WERI-Rb-1 (cell line): ENCODE results near the gene SDCCAG8.

ENCODE experiments used
- DNase-seq: peaks from one replicate; pipeline ENCODE4 v3.0.0-alpha.2; 2020
- H3K27ac ChIP-seq: fragments of 250-450 bp; sonication (Bioruptor Pico); 2 replicates; pipeline ENCODE4 v1.5.1; 2020; ENCODE audit warnings: mild to moderate bottlenecking, moderate library complexity
- H3K27me3 ChIP-seq: fragments of 250-450 bp; sonication (Bioruptor Pico); 2 replicates; pipeline ENCODE4 v1.5.1; 2021; ENCODE audit warnings: mild to moderate bottlenecking, low read depth, moderate library complexity; ENCODE audit not compliant: insufficient read depth, severe bottlenecking
- H3K36me3 ChIP-seq: fragments of 250-450 bp; sonication (Bioruptor Pico); 2 replicates; pipeline ENCODE4 v1.5.1; 2020; ENCODE audit warnings: mild to moderate bottlenecking, moderate library complexity
- H3K4me3 ChIP-seq: 2 replicates; pipeline ENCODE4 v1.5.1; 2011; ENCODE audit warnings: low read depth, mild to moderate bottlenecking, control low read depth, low read length
- H3K9me3 ChIP-seq: fragments of 250-450 bp; sonication (Bioruptor Pico); 2 replicates; pipeline ENCODE4 v1.5.1; 2021; ENCODE audit warnings: mild to moderate bottlenecking, moderate library complexity; ENCODE audit not compliant: severe bottlenecking
- TF ChIP-seq, protein P1 (sequence below): IDR thresholded peaks from 2 replicates; pipeline ENCODE4 v1.5.1; 2011; ENCODE audit warnings: low read depth, mild to moderate bottlenecking, control low read depth, inconsistent platforms, low read length

Gene SDCCAG8

DNA sequence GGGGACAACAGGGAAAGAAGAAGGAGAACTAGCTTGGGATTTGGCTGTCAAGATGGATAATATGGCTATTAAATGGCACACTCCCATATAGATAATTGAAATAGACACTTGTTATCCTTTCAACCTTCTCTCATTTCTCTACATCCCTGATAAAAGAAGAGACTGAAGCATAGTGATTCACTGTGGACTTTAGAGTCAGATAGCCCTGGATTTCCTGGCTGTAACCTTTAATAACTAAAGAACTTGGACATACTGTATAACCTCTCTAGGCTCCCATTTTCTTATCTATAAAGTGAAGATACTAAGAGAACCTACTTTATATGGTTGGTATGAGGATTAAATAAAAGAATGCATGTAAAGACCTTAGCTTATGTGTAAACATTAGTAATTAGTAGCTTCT is 152.6 kb downstream of the SDCCAG8 start:
- H3K4me3 ChIP-seq: no peak overlapping the region
- H3K27ac ChIP-seq: no peak overlapping the region
- TF ChIP-seq, protein P1, sequence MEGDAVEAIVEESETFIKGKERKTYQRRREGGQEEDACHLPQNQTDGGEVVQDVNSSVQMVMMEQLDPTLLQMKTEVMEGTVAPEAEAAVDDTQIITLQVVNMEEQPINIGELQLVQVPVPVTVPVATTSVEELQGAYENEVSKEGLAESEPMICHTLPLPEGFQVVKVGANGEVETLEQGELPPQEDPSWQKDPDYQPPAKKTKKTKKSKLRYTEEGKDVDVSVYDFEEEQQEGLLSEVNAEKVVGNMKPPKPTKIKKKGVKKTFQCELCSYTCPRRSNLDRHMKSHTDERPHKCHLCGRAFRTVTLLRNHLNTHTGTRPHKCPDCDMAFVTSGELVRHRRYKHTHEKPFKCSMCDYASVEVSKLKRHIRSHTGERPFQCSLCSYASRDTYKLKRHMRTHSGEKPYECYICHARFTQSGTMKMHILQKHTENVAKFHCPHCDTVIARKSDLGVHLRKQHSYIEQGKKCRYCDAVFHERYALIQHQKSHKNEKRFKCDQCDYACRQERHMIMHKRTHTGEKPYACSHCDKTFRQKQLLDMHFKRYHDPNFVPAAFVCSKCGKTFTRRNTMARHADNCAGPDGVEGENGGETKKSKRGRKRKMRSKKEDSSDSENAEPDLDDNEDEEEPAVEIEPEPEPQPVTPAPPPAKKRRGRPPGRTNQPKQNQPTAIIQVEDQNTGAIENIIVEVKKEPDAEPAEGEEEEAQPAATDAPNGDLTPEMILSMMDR: no peak
- H3K27me3 ChIP-seq: no peaks in the 10 kb centered on the region
- H3K36me3 ChIP-seq: no peaks in the 10 kb centered on the region
- no peaks in the 10 kb centered on the region for H3K9me3 ChIP-seq
- no peak for DNase-seq

DNA sequence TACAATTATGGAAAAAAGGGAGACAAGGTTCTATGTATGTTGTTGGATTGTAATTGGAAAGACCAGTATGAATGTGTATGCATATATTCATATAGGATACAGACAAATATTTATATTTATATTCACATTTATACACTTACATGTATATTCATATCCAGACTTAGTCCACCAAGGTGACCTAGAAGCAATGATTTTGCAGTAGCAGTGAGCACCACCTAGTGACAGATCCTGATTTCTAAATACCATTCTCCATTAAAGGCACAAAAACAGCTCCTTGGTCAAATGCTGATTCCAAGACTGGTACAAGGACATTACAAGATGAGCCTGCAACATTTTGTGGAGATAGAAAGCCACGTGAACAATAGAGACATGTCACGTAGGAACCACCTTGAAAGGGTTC is 153.4 kb downstream of the SDCCAG8 start:
- H3K4me3 ChIP-seq: no peak overlapping the region
- no peaks in the 10 kb centered on the region for H3K27me3 ChIP-seq
- H3K9me3 ChIP-seq: no peaks in the 10 kb centered on the region
- no peak for DNase-seq
- TF ChIP-seq, protein P1: peak; percentile 31
- no peak overlapping the region for H3K27ac ChIP-seq
- H3K36me3 ChIP-seq: no peaks in the 10 kb centered on the region

DNA sequence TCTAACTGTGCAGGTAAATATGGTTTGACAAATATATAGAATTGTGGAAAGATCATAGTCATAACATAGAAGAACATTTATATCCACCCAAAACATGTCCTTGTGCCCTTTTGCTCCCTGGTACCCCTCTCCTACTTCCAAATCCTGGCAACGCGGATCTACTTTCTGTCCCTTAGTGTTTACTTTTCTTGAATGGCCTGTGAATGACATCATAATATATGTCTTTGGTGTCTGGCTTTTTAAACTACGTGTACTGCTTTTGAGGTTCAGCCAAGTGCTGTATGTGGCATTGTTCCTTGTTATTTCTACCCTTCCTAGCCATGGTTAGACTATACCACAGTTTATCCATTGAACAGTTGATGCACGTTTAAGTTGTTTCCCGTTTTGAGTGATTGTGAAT is 155.6 kb downstream of the SDCCAG8 start:
- no peaks in the 10 kb centered on the region for H3K9me3 ChIP-seq
- DNase-seq: no peak
- H3K27me3 ChIP-seq: no peaks in the 10 kb centered on the region
- H3K36me3 ChIP-seq: peaks cover 3% of the 10 kb centered on the region
- no peak overlapping the region for H3K27ac ChIP-seq
- TF ChIP-seq, protein P1: no peak
- H3K4me3 ChIP-seq: no peak overlapping the region

DNA sequence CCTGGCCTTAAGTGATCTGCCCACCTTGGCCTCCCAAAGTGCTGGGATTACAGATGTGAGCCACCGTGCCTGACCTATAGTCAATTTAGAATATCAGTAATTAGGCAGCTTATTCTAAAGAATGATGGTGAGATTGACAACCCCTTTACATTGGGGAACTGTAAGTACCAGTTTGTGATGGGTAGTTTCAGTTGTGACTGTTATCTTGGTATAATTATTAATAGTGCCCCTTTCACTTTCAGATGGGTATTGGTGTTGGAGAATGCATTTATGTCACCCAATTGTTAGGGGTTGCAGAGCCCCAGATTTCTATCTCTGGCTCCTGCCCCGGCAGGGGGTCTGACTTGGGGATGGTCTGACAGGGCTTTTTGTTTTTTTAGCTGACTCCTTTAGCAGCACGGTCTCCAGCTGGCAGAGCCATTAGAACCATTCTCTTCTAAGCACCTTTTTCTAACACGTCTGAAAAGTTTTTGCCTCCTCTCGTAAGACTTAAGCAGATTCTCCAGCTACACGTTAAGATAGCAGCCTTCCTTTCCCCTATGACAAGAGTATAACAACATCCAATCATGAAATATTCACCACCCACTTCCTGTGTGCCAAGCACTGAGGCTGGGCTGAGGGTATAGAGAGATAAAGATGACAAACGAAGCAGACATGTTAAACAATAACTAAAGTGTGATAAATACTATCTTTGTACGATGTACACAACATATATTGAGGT is 157.8 kb downstream of the SDCCAG8 start:
- H3K36me3 ChIP-seq: peaks cover 6% of the 10 kb centered on the region
- H3K4me3 ChIP-seq: no peak overlapping the region
- H3K27me3 ChIP-seq: no peaks in the 10 kb centered on the region
- no peak overlapping the region for H3K27ac ChIP-seq
- no peaks in the 10 kb centered on the region for H3K9me3 ChIP-seq
- DNase-seq: no peak
- TF ChIP-seq, protein P1: no peak

DNA sequence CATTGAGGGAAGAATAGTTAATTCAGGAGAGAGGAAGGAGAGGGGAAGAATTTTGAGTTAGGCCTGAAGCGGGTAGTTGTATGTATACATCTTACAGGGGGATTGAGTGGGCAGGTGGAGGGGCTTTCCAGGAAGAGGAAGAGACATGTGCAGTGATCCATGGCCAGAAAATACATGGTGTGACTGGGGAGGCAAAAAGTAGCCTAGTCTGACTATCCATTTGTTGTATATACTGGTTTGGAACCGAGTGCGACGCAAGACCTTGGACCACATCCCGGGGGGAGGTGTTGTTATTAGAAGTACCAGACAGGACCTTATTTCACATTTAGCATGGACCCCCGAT is 158.3 kb downstream of the SDCCAG8 start:
- Histone ChIP-seq H3K9me3 (no peaks in the 10 kb centered on the region), H3K36me3 (peaks cover 6% of the 10 kb centered on the region), H3K27ac (no peak overlapping the region), H3K27me3 (no peaks in the 10 kb centered on the region), H3K4me3 (no peak overlapping the region)
- no peak for DNase-seq
- TF ChIP-seq, protein P1: no peak
